ENCODE results near the gene TNNT2. TPM values are rescaled to one million over a fixed set of nuclear protein-coding genes. Genes with fewer than 3 reads are reported as not detected.

Gene TNNT2
- total RNA-seq, 1 donor from 2014 or later, result not detected

DNA sequence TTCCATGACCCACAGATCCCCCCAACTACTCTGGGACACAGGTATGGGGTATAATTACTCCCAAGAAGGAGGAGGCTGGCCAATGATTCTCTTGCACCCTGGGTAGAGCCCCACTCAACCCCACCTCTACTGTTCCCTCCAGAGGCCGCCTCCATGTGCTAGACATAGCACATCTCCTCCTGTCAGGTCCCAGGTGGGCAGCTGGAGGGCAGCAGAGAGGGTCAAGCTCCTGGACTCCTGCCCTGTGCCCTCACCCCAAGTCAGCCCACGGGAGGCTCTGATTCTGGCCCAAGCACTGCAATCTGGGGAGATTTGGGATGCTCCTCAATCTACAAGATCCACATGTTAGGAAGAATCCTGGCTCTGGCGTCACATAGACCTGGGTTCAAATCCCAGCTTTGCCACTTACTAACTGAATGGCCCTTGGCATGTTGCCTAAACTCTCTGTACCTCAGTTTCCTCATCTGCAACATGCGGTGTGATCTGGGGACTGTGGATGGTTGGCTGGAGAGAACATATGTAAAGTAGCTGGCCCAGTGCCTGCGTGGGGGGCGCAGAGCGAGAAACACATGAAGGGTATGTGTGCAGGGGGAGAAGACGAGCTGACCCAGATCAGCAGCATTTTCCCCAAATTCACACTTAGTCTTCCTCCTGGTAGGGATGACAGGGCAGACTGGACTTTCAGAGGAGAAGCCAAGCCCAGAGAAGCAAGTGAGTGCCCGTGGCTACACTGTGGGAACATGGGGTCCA lies 23.2 kb downstream of the TNNT2 start:
- TF ChIP-seq, protein P1, sequence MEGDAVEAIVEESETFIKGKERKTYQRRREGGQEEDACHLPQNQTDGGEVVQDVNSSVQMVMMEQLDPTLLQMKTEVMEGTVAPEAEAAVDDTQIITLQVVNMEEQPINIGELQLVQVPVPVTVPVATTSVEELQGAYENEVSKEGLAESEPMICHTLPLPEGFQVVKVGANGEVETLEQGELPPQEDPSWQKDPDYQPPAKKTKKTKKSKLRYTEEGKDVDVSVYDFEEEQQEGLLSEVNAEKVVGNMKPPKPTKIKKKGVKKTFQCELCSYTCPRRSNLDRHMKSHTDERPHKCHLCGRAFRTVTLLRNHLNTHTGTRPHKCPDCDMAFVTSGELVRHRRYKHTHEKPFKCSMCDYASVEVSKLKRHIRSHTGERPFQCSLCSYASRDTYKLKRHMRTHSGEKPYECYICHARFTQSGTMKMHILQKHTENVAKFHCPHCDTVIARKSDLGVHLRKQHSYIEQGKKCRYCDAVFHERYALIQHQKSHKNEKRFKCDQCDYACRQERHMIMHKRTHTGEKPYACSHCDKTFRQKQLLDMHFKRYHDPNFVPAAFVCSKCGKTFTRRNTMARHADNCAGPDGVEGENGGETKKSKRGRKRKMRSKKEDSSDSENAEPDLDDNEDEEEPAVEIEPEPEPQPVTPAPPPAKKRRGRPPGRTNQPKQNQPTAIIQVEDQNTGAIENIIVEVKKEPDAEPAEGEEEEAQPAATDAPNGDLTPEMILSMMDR (conservative IDR thresholded peaks at IDR 0.05), result no peak
- H3K36me3 Mint-ChIP-seq (ENCODE audit: low read depth), result no peaks in the 10 kb centered on the region
- H3K4me1 Mint-ChIP-seq, result no peaks in the 10 kb centered on the region
- no peak for DNase-seq (ENCODE audit: low read depth, low spot score)
- H3K27me3 Mint-ChIP-seq (ENCODE audit: low read depth), result peaks cover 3% of the 10 kb centered on the region
- H3K9me3 Mint-ChIP-seq, result no peaks in the 10 kb centered on the region
- no peak overlapping the region for H3K27ac Mint-ChIP-seq (ENCODE audit: unreplicated experiment)
- H3K4me3 Mint-ChIP-seq, result no peak overlapping the region

DNA sequence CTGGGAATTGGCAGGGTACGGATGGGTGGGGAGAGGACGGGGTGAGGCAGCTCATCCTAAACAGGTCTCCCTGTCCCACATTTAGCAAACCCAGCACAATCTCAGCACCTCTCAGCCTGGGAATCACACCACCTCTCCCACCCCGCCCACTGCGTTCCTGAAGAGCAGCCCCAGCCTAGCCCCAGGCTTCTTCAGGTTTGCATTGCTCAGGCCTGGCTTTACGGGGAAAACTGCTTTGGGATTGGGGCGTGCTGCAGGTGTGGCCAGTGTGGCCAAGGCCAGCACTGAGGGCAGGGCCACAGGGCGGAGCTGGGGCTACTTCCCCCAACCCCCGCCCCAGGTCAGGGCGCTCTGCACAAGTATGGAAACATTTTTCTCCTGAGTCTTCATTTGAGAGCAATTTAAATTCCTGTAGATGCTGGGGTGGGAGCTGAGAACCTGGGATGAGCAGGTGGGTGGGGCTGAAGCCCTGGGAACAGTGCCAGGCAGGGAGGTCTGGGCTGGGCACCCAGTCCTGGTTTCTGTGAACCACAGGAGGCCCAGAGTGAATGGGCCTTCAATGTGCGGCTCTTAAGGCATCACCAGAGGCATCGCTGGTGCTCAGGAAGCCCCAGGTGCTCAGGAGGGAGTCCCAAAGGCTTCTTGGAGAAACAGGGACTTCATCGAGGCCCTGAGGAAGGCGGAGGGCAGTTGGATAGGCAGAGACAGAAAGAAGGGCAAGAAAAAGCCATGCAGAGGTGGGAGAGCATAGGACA lies 24.1 kb downstream of the TNNT2 start:
- Mint-ChIP-seq H3K27ac (ENCODE audit: unreplicated experiment) (no peak overlapping the region), H3K36me3 (ENCODE audit: low read depth) (no peaks in the 10 kb centered on the region), H3K4me3 (no peak overlapping the region)

DNA sequence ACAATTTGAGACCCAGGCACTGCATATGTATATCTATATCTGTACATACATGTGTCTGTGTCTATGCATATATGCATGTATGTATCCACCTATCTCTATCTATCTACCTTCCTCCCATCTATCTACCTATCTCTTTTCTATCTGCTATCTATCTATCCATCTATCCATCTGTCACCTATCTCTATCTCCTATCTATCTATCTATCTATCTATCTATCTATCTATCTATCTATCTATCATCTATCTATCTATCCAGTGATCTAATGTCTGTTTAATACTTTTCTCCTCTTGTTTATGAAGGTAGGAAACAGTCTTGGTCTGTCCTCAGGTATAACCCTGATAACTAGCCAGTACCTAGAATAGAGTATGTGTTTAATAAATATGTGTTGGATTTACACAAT lies 25.9 kb downstream of the TNNT2 start:
- no peaks in the 10 kb centered on the region for H3K36me3 Mint-ChIP-seq (ENCODE audit: low read depth)
- H3K4me1 Mint-ChIP-seq, result peaks cover 3% of the 10 kb centered on the region
- no peak overlapping the region for H3K4me3 Mint-ChIP-seq
- DNase-seq (ENCODE audit: low read depth, low spot score), result no peak
- H3K9me3 Mint-ChIP-seq, result no peaks in the 10 kb centered on the region
- peaks cover 3% of the 10 kb centered on the region for H3K27me3 Mint-ChIP-seq (ENCODE audit: low read depth)
- H3K27ac Mint-ChIP-seq (ENCODE audit: unreplicated experiment), result no peak overlapping the region
- TF ChIP-seq, protein P1 (conservative IDR thresholded peaks at IDR 0.05), result no peak

More for the DNA sequence above, 24.1 kb downstream of the TNNT2 start:
- TF ChIP-seq, protein P1 (conservative IDR thresholded peaks at IDR 0.05), result no peak
- Mint-ChIP-seq H3K27me3 (ENCODE audit: low read depth) (peaks cover 3% of the 10 kb centered on the region), H3K4me1 (no peaks in the 10 kb centered on the region), H3K9me3 (no peaks in the 10 kb centered on the region)
- no peak for DNase-seq (ENCODE audit: low read depth, low spot score)

DNA sequence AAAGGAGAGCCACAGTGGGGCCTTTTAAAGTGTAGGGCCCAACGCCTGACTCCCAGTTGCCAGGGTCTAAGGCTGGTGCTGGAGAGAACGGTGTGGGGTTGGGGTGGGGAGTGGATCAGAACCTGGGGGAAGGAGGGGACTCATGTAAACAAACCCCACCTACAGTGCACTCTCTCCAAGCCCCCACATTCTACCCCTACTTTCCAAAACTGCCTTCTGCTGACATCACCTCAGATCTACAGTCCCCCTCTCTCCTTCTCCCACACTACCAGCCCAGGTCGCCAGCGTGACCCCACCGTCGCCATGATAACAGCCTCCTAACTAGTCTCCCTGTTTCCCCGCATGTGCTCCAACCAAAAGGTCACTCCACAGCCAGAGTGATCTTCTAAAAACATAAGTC lies 26.6 kb downstream of the TNNT2 start:
- Mint-ChIP-seq H3K27me3 (ENCODE audit: low read depth) (peaks cover 3% of the 10 kb centered on the region), H3K4me3 (no peak overlapping the region), H3K27ac (ENCODE audit: unreplicated experiment) (no peak overlapping the region), H3K9me3 (no peaks in the 10 kb centered on the region), H3K4me1 (peaks cover 4% of the 10 kb centered on the region), H3K36me3 (ENCODE audit: low read depth) (no peaks in the 10 kb centered on the region)
- TF ChIP-seq, protein P1 (conservative IDR thresholded peaks at IDR 0.05), result no peak
- no peak for DNase-seq (ENCODE audit: low read depth, low spot score)

DNA sequence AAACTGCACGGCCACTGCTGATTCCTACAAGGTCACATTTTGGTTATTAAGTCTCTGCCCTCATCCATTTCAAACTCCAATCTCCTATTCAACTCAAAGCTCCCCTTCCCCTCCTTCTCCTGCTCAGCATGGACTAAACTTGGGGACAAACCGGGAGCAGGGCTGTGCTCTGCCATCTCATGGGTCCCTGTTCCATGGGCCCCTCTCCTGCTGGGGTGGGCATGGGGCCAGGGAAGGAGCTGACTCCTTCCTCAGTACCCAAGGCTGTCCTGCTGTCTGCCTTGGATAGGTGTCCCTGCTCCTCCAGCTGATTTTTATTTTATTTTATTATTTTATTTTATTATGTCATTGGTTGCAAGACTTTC lies 27.1 kb downstream of the TNNT2 start:
- no peak overlapping the region for H3K27ac Mint-ChIP-seq (ENCODE audit: unreplicated experiment)
- H3K9me3 Mint-ChIP-seq, result no peaks in the 10 kb centered on the region
- H3K36me3 Mint-ChIP-seq (ENCODE audit: low read depth), result no peaks in the 10 kb centered on the region
- H3K27me3 Mint-ChIP-seq (ENCODE audit: low read depth), result peaks cover 3% of the 10 kb centered on the region
- H3K4me3 Mint-ChIP-seq, result no peak overlapping the region
- no peak for DNase-seq (ENCODE audit: low read depth, low spot score)
- TF ChIP-seq, protein P1 (conservative IDR thresholded peaks at IDR 0.05), result no peak
- H3K4me1 Mint-ChIP-seq, result peaks cover 4% of the 10 kb centered on the region
